Gastrocnemius medialis (tissue), 4 donors: Measurements from ENCODE around the gene RHEX.

Source experiments
- CTCF ChIP-seq, 5 experiments: fragments of 450-650 bp in 3 of 5; fragments of 200-600 bp in 2 of 5; sonication (generic) in 2 of 5; IDR thresholded peaks in 4 of 5; conservative IDR thresholded peaks in 1 of 5; 1 replicate in 4 of 5; 2 replicates in 1 of 5; pipeline ENCODE4 v1.5.1; 2016 to 2019; ENCODE audit warnings: antibody characterized with exemption in 5 of 5, mild to moderate bottlenecking in 3 of 5, moderate library complexity in 3 of 5
- POLR2A ChIP-seq, 2 donors: fragments of 450-650 bp; IDR thresholded peaks; one replicate each; pipeline ENCODE4 v1.6.1; 2017; ENCODE audit warnings: antibody characterized with exemption in 2 of 2, mild to moderate bottlenecking in 2 of 2, moderate library complexity in 2 of 2

- TF ChIP-seq CTCF (IDR thresholded peaks at IDR 0.05 in 4 of 5, conservative IDR thresholded peaks at IDR 0.05 in 1 of 5) (no peak), POLR2A (IDR thresholded peaks at IDR 0.05) (no peak)
These were observed 32.5 kb upstream of the RHEX start for GRCh38 chr1:206020393-206021007.
